ENCODE measurements around the gene PAPOLA. TPM values are rescaled to one million over a fixed set of nuclear protein-coding genes. Genes with fewer than 3 reads are reported as not detected.

Gene PAPOLA
- total and polyA plus RNA-seq, 2 experiments from 2014 or later = 198 to 237 TPM

- Histone ChIP-seq H2AFZ (no peak overlapping the region), H3K79me2 (replicated peaks; ENCODE audit: insufficient read depth) (0 out of 2 replicates have a peak, but pooled peaks cover 4% of the 10 kb centered on the region), H3K4me3 (no peak overlapping the region), H3K27ac (ENCODE audit: low read depth) (no peak overlapping the region), H3K9me2 (ENCODE audit: insufficient read depth) (no peaks in the 10 kb centered on the region), H3F3A (replicated peaks; ENCODE audit: low read depth) (no peaks in the 10 kb centered on the region), H3K27me3 (ENCODE audit: insufficient read depth) (no peaks in the 10 kb centered on the region), H4K20me1 (replicated peaks; ENCODE audit: insufficient read depth) (no peaks in the 10 kb centered on the region), H3K4me1 (ENCODE audit: insufficient read depth) (peaks cover 6% of the 10 kb centered on the region; the same call in 1 of the 2 replicates), H3K4me2 (no peak overlapping the region), H3K36me3 (ENCODE audit: insufficient read depth) (no peaks in the 10 kb centered on the region)
- DNase-seq (ENCODE audit: low spot score) (no peak), ATAC-seq (no peak)
- TF ChIP-seq ZNF114 (CRISPR knock-in tag; IDR thresholded peaks at IDR 0.05) = no peak
- TF ChIP-seq REST (IDR thresholded peaks at IDR 0.05; ENCODE audit: unreplicated experiment) = no peak
- TF ChIP-seq ZNF331 (CRISPR knock-in tag; IDR thresholded peaks at IDR 0.05; ENCODE audit: low read depth) = no peak
- no peak for TF ChIP-seq NANOG (IDR thresholded peaks at IDR 0.05; ENCODE audit: borderline replicate concordance)
- TF ChIP-seq ETS1 (IDR thresholded peaks at IDR 0.05) = no peak
- no peak for TF ChIP-seq JUNB (IDR thresholded peaks at IDR 0.05; ENCODE audit: unreplicated experiment)
- TF ChIP-seq EZH2 (IDR thresholded peaks at IDR 0.05; ENCODE audit: low read depth, unreplicated experiment) = no peak
- TF ChIP-seq, protein P1, sequence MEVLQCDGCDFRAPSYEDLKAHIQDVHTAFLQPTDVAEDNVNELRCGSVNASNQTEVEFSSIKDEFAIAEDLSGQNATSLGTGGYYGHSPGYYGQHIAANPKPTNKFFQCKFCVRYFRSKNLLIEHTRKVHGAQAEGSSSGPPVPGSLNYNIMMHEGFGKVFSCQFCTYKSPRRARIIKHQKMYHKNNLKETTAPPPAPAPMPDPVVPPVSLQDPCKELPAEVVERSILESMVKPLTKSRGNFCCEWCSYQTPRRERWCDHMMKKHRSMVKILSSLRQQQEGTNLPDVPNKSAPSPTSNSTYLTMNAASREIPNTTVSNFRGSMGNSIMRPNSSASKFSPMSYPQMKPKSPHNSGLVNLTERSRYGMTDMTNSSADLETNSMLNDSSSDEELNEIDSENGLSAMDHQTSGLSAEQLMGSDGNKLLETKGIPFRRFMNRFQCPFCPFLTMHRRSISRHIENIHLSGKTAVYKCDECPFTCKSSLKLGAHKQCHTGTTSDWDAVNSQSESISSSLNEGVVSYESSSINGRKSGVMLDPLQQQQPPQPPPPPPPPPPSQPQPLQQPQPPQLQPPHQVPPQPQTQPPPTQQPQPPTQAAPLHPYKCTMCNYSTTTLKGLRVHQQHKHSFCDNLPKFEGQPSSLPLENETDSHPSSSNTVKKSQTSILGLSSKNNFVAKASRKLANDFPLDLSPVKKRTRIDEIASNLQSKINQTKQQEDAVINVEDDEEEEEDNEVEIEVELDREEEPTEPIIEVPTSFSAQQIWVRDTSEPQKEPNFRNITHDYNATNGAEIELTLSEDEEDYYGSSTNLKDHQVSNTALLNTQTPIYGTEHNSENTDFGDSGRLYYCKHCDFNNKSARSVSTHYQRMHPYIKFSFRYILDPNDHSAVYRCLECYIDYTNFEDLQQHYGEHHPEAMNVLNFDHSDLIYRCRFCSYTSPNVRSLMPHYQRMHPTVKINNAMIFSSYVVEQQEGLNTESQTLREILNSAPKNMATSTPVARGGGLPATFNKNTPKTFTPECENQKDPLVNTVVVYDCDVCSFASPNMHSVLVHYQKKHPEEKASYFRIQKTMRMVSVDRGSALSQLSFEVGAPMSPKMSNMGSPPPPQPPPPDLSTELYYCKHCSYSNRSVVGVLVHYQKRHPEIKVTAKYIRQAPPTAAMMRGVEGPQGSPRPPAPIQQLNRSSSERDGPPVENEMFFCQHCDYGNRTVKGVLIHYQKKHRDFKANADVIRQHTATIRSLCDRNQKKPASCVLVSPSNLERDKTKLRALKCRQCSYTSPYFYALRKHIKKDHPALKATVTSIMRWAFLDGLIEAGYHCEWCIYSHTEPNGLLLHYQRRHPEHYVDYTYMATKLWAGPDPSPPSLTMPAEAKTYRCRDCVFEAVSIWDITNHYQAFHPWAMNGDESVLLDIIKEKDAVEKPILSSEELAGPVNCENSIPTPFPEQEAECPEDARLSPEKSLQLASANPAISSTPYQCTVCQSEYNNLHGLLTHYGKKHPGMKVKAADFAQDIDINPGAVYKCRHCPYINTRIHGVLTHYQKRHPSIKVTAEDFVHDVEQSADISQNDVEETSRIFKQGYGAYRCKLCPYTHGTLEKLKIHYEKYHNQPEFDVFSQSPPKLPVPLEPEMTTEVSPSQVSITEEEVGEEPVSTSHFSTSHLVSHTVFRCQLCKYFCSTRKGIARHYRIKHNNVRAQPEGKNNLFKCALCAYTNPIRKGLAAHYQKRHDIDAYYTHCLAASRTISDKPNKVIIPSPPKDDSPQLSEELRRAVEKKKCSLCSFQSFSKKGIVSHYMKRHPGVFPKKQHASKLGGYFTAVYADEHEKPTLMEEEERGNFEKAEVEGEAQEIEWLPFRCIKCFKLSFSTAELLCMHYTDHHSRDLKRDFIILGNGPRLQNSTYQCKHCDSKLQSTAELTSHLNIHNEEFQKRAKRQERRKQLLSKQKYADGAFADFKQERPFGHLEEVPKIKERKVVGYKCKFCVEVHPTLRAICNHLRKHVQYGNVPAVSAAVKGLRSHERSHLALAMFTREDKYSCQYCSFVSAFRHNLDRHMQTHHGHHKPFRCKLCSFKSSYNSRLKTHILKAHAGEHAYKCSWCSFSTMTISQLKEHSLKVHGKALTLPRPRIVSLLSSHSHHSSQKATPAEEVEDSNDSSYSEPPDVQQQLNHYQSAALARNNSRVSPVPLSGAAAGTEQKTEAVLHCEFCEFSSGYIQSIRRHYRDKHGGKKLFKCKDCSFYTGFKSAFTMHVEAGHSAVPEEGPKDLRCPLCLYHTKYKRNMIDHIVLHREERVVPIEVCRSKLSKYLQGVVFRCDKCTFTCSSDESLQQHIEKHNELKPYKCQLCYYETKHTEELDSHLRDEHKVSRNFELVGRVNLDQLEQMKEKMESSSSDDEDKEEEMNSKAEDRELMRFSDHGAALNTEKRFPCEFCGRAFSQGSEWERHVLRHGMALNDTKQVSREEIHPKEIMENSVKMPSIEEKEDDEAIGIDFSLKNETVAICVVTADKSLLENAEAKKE (CRISPR knock-in tag; IDR thresholded peaks at IDR 0.05) = no peak
- TF ChIP-seq STAT1 (IDR thresholded peaks at IDR 0.05; ENCODE audit: unreplicated experiment) = no peak
- TF ChIP-seq, protein P2, sequence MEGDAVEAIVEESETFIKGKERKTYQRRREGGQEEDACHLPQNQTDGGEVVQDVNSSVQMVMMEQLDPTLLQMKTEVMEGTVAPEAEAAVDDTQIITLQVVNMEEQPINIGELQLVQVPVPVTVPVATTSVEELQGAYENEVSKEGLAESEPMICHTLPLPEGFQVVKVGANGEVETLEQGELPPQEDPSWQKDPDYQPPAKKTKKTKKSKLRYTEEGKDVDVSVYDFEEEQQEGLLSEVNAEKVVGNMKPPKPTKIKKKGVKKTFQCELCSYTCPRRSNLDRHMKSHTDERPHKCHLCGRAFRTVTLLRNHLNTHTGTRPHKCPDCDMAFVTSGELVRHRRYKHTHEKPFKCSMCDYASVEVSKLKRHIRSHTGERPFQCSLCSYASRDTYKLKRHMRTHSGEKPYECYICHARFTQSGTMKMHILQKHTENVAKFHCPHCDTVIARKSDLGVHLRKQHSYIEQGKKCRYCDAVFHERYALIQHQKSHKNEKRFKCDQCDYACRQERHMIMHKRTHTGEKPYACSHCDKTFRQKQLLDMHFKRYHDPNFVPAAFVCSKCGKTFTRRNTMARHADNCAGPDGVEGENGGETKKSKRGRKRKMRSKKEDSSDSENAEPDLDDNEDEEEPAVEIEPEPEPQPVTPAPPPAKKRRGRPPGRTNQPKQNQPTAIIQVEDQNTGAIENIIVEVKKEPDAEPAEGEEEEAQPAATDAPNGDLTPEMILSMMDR (conservative IDR thresholded peaks at IDR 0.05; ENCODE audit: low read depth in 2 of 2) = no peak
- TF ChIP-seq CREB1 (CRISPR knock-in tag; IDR thresholded peaks at IDR 0.05; ENCODE audit: low read depth) = no peak
- TF ChIP-seq EZH2phosphoT487 (IDR thresholded peaks at IDR 0.05; ENCODE audit: unreplicated experiment) = no peak
- TF ChIP-seq POLR2AphosphoS5 (IDR thresholded peaks at IDR 0.05; ENCODE audit: low read depth) = no peak
- Mint-ChIP-seq H3K36me3 (ENCODE audit: low read depth) (no peaks in the 10 kb centered on the region), H3K9me3 (no peaks in the 10 kb centered on the region), H3K4me3 (no peak overlapping the region), H3K27me3 (ENCODE audit: insufficient read depth, low read depth, poor library complexity) (peaks cover 7% of the 10 kb centered on the region), H3K4me1 (no peaks in the 10 kb centered on the region), H3K27ac (no peak overlapping the region)
Measured at GRCh38 chr14:96497087-96497486, 5.1 kb upstream of the PAPOLA start.

Measured in GM23338 (cell line).